ENCODE results near the gene FGD3.

FGD3 gene

GRCh38 chr9:92960561-92961290 lies 13.4 kb downstream of the FGD3 start:
- TF ChIP-seq SUZ12 (IDR thresholded peaks at IDR 0.05; ENCODE audit: extremely low read depth, insufficient read depth, insufficient read length): no peak
- TF ChIP-seq YY1 (IDR thresholded peaks at IDR 0.05; ENCODE audit: insufficient read depth, insufficient read length): no peak
- no peak for TF ChIP-seq ZNF274 (IDR thresholded peaks at IDR 0.05; ENCODE audit: low read depth, low read length)
- Histone ChIP-seq H3K4me3 (ENCODE audit: insufficient read length, low read depth) (no peak overlapping the region), H3K9ac (ENCODE audit: insufficient read length, low read depth) (no peak overlapping the region), H3K36me3 (ENCODE audit: insufficient read depth, insufficient read length, low read length) (no peaks in the 10 kb centered on the region), H3K4me1 (ENCODE audit: insufficient read depth, insufficient read length) (peaks cover 12% of the 10 kb centered on the region), H3K27me3 (ENCODE audit: insufficient read depth, insufficient read length) (no peaks in the 10 kb centered on the region), H3K9me3 (ENCODE audit: insufficient read depth, low read length) (peaks cover 16% of the 10 kb centered on the region)
- no peak for DNase-seq (ENCODE audit: low read depth, low spot score)

GRCh38 chr9:92961627-92962302 lies 14.4 kb downstream of the FGD3 start:
- H3K9me3 ChIP-seq (ENCODE audit: insufficient read depth, low read length): peaks cover 16% of the 10 kb centered on the region
- H3K4me1 ChIP-seq (ENCODE audit: insufficient read depth, insufficient read length): peaks cover 19% of the 10 kb centered on the region
- H3K4me3 ChIP-seq (ENCODE audit: insufficient read length, low read depth): no peak overlapping the region
- TF ChIP-seq YY1 (IDR thresholded peaks at IDR 0.05; ENCODE audit: insufficient read depth, insufficient read length) (no peak), ZNF274 (IDR thresholded peaks at IDR 0.05; ENCODE audit: low read depth, low read length) (no peak), SUZ12 (IDR thresholded peaks at IDR 0.05; ENCODE audit: extremely low read depth, insufficient read depth, insufficient read length) (no peak)
- H3K36me3 ChIP-seq (ENCODE audit: insufficient read depth, insufficient read length, low read length): no peaks in the 10 kb centered on the region
- H3K9ac ChIP-seq (ENCODE audit: insufficient read length, low read depth): no peak overlapping the region
- DNase-seq (ENCODE audit: low read depth, low spot score): no peak
- no peaks in the 10 kb centered on the region for H3K27me3 ChIP-seq (ENCODE audit: insufficient read depth, insufficient read length)

- Histone ChIP-seq H3K36me3 (ENCODE audit: insufficient read depth, insufficient read length, low read length) (no peaks in the 10 kb centered on the region), H3K9ac (ENCODE audit: insufficient read length, low read depth) (no peak overlapping the region), H3K27me3 (ENCODE audit: insufficient read depth, insufficient read length) (no peaks in the 10 kb centered on the region), H3K9me3 (ENCODE audit: insufficient read depth, low read length) (peaks cover 16% of the 10 kb centered on the region), H3K4me3 (ENCODE audit: insufficient read length, low read depth) (no peak overlapping the region), H3K4me1 (ENCODE audit: insufficient read depth, insufficient read length) (peaks cover 19% of the 10 kb centered on the region)
- DNase-seq (ENCODE audit: low read depth, low spot score): no peak
- no peak for TF ChIP-seq ZNF274 (IDR thresholded peaks at IDR 0.05; ENCODE audit: low read depth, low read length)
- no peak for TF ChIP-seq SUZ12 (IDR thresholded peaks at IDR 0.05; ENCODE audit: extremely low read depth, insufficient read depth, insufficient read length)
- TF ChIP-seq YY1 (IDR thresholded peaks at IDR 0.05; ENCODE audit: insufficient read depth, insufficient read length): no peak
These were observed 15.0 kb downstream of the FGD3 start for GRCh38 chr9:92962303-92962649.

- Histone ChIP-seq H3K4me3 (ENCODE audit: insufficient read length, low read depth) (no peak overlapping the region), H3K9me3 (ENCODE audit: insufficient read depth, low read length) (peaks cover 16% of the 10 kb centered on the region), H3K27me3 (ENCODE audit: insufficient read depth, insufficient read length) (no peaks in the 10 kb centered on the region), H3K9ac (ENCODE audit: insufficient read length, low read depth) (no peak overlapping the region), H3K4me1 (ENCODE audit: insufficient read depth, insufficient read length) (peaks cover 19% of the 10 kb centered on the region), H3K36me3 (ENCODE audit: insufficient read depth, insufficient read length, low read length) (no peaks in the 10 kb centered on the region)
- no peak for DNase-seq (ENCODE audit: low read depth, low spot score)
- TF ChIP-seq ZNF274 (IDR thresholded peaks at IDR 0.05; ENCODE audit: low read depth, low read length) (no peak), YY1 (IDR thresholded peaks at IDR 0.05; ENCODE audit: insufficient read depth, insufficient read length) (no peak), SUZ12 (IDR thresholded peaks at IDR 0.05; ENCODE audit: extremely low read depth, insufficient read depth, insufficient read length) (no peak)
These were observed 15.5 kb downstream of the FGD3 start for GRCh38 chr9:92962846-92963245.

GRCh38 chr9:92963831-92964606 lies 16.7 kb downstream of the FGD3 start:
- peaks cover 16% of the 10 kb centered on the region for H3K9me3 ChIP-seq (ENCODE audit: insufficient read depth, low read length)
- H3K36me3 ChIP-seq (ENCODE audit: insufficient read depth, insufficient read length, low read length): no peaks in the 10 kb centered on the region
- TF ChIP-seq SUZ12 (IDR thresholded peaks at IDR 0.05; ENCODE audit: extremely low read depth, insufficient read depth, insufficient read length) (no peak), ZNF274 (IDR thresholded peaks at IDR 0.05; ENCODE audit: low read depth, low read length) (no peak), YY1 (IDR thresholded peaks at IDR 0.05; ENCODE audit: insufficient read depth, insufficient read length) (no peak)
- no peak overlapping the region for H3K9ac ChIP-seq (ENCODE audit: insufficient read length, low read depth)
- DNase-seq (ENCODE audit: low read depth, low spot score): no peak
- peaks cover 27% of the 10 kb centered on the region for H3K4me1 ChIP-seq (ENCODE audit: insufficient read depth, insufficient read length)
- H3K4me3 ChIP-seq (ENCODE audit: insufficient read length, low read depth): no peak overlapping the region
- H3K27me3 ChIP-seq (ENCODE audit: insufficient read depth, insufficient read length): no peaks in the 10 kb centered on the region

GRCh38 chr9:92964607-92965060 lies 17.3 kb downstream of the FGD3 start:
- H3K4me3 ChIP-seq (ENCODE audit: insufficient read length, low read depth): no peak overlapping the region
- H3K27me3 ChIP-seq (ENCODE audit: insufficient read depth, insufficient read length): no peaks in the 10 kb centered on the region
- H3K9ac ChIP-seq (ENCODE audit: insufficient read length, low read depth): no peak overlapping the region
- H3K4me1 ChIP-seq (ENCODE audit: insufficient read depth, insufficient read length): peaks cover 32% of the 10 kb centered on the region
- no peak for DNase-seq (ENCODE audit: low read depth, low spot score)
- peaks cover 16% of the 10 kb centered on the region for H3K9me3 ChIP-seq (ENCODE audit: insufficient read depth, low read length)
- TF ChIP-seq SUZ12 (IDR thresholded peaks at IDR 0.05; ENCODE audit: extremely low read depth, insufficient read depth, insufficient read length) (no peak), YY1 (IDR thresholded peaks at IDR 0.05; ENCODE audit: insufficient read depth, insufficient read length) (no peak), ZNF274 (IDR thresholded peaks at IDR 0.05; ENCODE audit: low read depth, low read length) (no peak)
- H3K36me3 ChIP-seq (ENCODE audit: insufficient read depth, insufficient read length, low read length): no peaks in the 10 kb centered on the region
